GM18526 (cell line): ENCODE data around the gene MED19.

Experiments used
- POLR2A ChIP-seq: IDR thresholded peaks from 3 replicates; pipeline ENCODE4 v1.6.1; 2011; ENCODE audit not compliant: insufficient read length; ENCODE audit errors: extremely low read depth

Gene MED19

GRCh38 chr11:57727185-57727584 lies 15.2 kb upstream of the MED19 start:
- no peak for TF ChIP-seq POLR2A

- no peak for TF ChIP-seq POLR2A
Observed at GRCh38 chr11:57713835-57714234, 1.8 kb upstream of the MED19 start.

GRCh38 chr11:57712256-57713150 lies 488 bp upstream of the MED19 start, which contains the start of gene TMX2:
Gene TMX2, plus strand, starts transcription at chr11:57712593. Its CDS starts 26 bp downstream, at chr11:57712619.
- peak; percentile 72 for TF ChIP-seq POLR2A

GRCh38 chr11:57709802-57710367 lies 2.1 kb downstream of the MED19 start:
- TF ChIP-seq POLR2A = no peak

- no peak for TF ChIP-seq POLR2A
Observed at GRCh38 chr11:57704932-57705331, 7.1 kb downstream of the MED19 start.

- no peak for TF ChIP-seq POLR2A
Observed at GRCh38 chr11:57703341-57703740, 8.7 kb downstream of the MED19 start.

GRCh38 chr11:57700425-57700824 lies 11.6 kb downstream of the MED19 start:
- TF ChIP-seq POLR2A = no peak

- TF ChIP-seq POLR2A = no peak
Observed at GRCh38 chr11:57699813-57700212, 12.2 kb downstream of the MED19 start.

GRCh38 chr11:57698843-57699365 lies 13.1 kb downstream of the MED19 start:
- TF ChIP-seq POLR2A = no peak

- TF ChIP-seq POLR2A = no peak
Observed at GRCh38 chr11:57681168-57681567, 30.8 kb downstream of the MED19 start.

GRCh38 chr11:57680552-57680874 lies 31.5 kb downstream of the MED19 start:
- TF ChIP-seq POLR2A = no peak

- no peak for TF ChIP-seq POLR2A
Observed at GRCh38 chr11:57679396-57679795, 32.6 kb downstream of the MED19 start.

GRCh38 chr11:57675176-57675941 lies 36.7 kb downstream of the MED19 start:
- no peak for TF ChIP-seq POLR2A

GRCh38 chr11:57674251-57674650 lies 37.8 kb downstream of the MED19 start:
- TF ChIP-seq POLR2A = no peak

- no peak for TF ChIP-seq POLR2A
Observed at GRCh38 chr11:57668434-57668782, 43.6 kb downstream of the MED19 start.

- TF ChIP-seq POLR2A = peak; percentile 95
Observed at GRCh38 chr11:57667736-57668433, 44.1 kb downstream of the MED19 start, which contains the start of gene ZDHHC5. Gene ZDHHC5, plus strand, starts transcription at chr11:57668114. Its CDS starts 4,977 bp downstream, at chr11:57673091.
